Panc1 (cell line): ENCODE results near the gene ROS1.

ENCODE experiments used
- POLR2AphosphoS5 ChIP-seq: IDR thresholded peaks from 2 replicates; pipeline ENCODE4 v1.6.1; 2012; ENCODE audit warnings: mild to moderate bottlenecking, low read depth, low read length, moderate library complexity
- SIN3A ChIP-seq: IDR thresholded peaks from 2 replicates; pipeline ENCODE4 v1.6.1; 2012; ENCODE audit warnings: low read depth, mild to moderate bottlenecking, low read length, moderate library complexity, borderline replicate concordance; ENCODE audit not compliant: insufficient read depth
- TCF7L2 ChIP-seq: IDR thresholded peaks from 2 replicates; pipeline ENCODE4 v1.6.1; 2011; ENCODE audit warnings: mild to moderate bottlenecking, low read depth, low read length, inconsistent platforms
- TF ChIP-seq, protein P1 (sequence below): fragments of 450-650 bp; IDR thresholded peaks from 2 replicates; pipeline ENCODE4 v1.5.1; 2017; ENCODE audit warnings: mild to moderate bottlenecking
- TF ChIP-seq, protein P2 (sequence below), 2 experiments: IDR thresholded peaks; 2 replicates each; pipeline ENCODE4 v1.6.1; 2011 to 2012; ENCODE audit warnings: low read depth in 2 of 2, control low read depth in 1 of 2, low read length in 1 of 2, mild to moderate bottlenecking in 1 of 2, moderate library complexity in 1 of 2; ENCODE audit not compliant: insufficient read depth in 1 of 2

DNA sequence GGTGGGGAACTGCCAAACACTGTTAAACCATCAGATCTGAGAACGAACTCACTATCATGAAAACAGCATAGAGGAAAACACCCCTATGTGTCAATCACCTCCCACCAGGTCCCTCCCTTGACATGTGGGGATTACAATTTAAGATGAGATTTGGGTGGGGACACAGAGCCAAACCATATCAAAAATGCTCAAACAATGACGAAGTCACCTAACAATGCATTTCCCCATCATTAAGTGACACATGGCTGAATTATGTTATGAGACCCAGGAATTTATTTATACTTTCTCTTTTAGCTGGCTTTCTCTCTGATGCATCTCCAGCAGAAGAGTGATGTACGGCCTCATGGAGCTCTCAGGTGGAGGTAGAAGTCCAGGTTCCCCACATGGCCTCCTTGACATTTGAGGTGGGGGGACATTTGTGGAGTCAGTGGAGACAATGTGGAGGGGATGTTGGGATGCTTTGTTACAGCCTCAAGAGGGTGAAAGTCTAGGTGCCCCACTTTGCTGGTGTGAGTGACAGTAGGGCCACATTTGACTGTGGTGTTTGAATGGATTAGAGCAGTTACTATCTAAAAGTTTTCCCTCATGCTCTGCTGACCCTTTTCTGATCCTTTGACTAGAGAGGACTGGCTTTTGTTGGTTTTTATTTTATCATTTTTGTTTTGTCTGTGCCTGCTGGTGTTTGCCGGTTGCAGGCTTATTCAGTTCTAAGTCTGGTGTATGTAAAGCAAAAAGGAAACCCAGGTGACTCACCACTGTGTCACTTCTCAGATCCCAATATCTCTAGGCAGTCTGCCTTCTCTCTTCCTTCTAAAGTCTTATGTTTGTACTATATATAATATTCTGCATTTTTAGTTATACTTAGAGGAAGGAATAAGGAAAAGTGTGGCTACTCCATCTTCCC is 38.3 kb upstream of the ROS1 start:
- TF ChIP-seq, protein P1, sequence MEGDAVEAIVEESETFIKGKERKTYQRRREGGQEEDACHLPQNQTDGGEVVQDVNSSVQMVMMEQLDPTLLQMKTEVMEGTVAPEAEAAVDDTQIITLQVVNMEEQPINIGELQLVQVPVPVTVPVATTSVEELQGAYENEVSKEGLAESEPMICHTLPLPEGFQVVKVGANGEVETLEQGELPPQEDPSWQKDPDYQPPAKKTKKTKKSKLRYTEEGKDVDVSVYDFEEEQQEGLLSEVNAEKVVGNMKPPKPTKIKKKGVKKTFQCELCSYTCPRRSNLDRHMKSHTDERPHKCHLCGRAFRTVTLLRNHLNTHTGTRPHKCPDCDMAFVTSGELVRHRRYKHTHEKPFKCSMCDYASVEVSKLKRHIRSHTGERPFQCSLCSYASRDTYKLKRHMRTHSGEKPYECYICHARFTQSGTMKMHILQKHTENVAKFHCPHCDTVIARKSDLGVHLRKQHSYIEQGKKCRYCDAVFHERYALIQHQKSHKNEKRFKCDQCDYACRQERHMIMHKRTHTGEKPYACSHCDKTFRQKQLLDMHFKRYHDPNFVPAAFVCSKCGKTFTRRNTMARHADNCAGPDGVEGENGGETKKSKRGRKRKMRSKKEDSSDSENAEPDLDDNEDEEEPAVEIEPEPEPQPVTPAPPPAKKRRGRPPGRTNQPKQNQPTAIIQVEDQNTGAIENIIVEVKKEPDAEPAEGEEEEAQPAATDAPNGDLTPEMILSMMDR = no peak
- TF ChIP-seq, protein P2, sequence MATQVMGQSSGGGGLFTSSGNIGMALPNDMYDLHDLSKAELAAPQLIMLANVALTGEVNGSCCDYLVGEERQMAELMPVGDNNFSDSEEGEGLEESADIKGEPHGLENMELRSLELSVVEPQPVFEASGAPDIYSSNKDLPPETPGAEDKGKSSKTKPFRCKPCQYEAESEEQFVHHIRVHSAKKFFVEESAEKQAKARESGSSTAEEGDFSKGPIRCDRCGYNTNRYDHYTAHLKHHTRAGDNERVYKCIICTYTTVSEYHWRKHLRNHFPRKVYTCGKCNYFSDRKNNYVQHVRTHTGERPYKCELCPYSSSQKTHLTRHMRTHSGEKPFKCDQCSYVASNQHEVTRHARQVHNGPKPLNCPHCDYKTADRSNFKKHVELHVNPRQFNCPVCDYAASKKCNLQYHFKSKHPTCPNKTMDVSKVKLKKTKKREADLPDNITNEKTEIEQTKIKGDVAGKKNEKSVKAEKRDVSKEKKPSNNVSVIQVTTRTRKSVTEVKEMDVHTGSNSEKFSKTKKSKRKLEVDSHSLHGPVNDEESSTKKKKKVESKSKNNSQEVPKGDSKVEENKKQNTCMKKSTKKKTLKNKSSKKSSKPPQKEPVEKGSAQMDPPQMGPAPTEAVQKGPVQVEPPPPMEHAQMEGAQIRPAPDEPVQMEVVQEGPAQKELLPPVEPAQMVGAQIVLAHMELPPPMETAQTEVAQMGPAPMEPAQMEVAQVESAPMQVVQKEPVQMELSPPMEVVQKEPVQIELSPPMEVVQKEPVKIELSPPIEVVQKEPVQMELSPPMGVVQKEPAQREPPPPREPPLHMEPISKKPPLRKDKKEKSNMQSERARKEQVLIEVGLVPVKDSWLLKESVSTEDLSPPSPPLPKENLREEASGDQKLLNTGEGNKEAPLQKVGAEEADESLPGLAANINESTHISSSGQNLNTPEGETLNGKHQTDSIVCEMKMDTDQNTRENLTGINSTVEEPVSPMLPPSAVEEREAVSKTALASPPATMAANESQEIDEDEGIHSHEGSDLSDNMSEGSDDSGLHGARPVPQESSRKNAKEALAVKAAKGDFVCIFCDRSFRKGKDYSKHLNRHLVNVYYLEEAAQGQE (IDR thresholded peaks at IDR 0.05; ENCODE audit: insufficient read depth in 1 of 2, low read depth in 2 of 2, low read length in 1 of 2) = no peak
- TF ChIP-seq POLR2AphosphoS5 = no peak
- TF ChIP-seq TCF7L2 = no peak
- no peak for TF ChIP-seq SIN3A
